ENCODE results near the gene SUCO. TPM values are rescaled to one million over a fixed set of nuclear protein-coding genes. Genes with fewer than 3 reads are reported as not detected.

SUCO gene
- total RNA-seq, 1 experiment from 2014 or later: 22.6 TPM

GRCh38 chr1:172585861-172586260 is 52.9 kb downstream of the SUCO start:
- H3K9me3 ChIP-seq (ENCODE audit: control insufficient read depth in 1 of 2, insufficient read depth in 1 of 2, low read depth in 1 of 2, low read length in 2 of 2): no peaks in the 10 kb centered on the region
- TF ChIP-seq JUND (IDR thresholded peaks at IDR 0.05) (no peak), YY1 (IDR thresholded peaks at IDR 0.05; ENCODE audit: extremely low read depth, insufficient replicate concordance, low read depth, low read length) (no peak), POLR2A (IDR thresholded peaks at IDR 0.05; ENCODE audit: borderline replicate concordance, extremely low read depth, insufficient read depth, insufficient read length) (no peak), ZNF274 (IDR thresholded peaks at IDR 0.05; ENCODE audit: low read depth, low read length) (no peak), CTCF (IDR thresholded peaks at IDR 0.05 in 2 of 3, conservative IDR thresholded peaks at IDR 0.05 in 1 of 3; ENCODE audit: borderline replicate concordance in 1 of 3, insufficient read depth in 1 of 3, low read depth in 2 of 3, low read length in 2 of 3) (no peak), CEBPB (IDR thresholded peaks at IDR 0.05; ENCODE audit: low read depth) (no peak), RAD21 (IDR thresholded peaks at IDR 0.05; ENCODE audit: low read depth) (no peak), ZFX (IDR thresholded peaks at IDR 0.05) (no peak), SRF (IDR thresholded peaks at IDR 0.05; ENCODE audit: low read depth) (no peak), REST (IDR thresholded peaks at IDR 0.05; ENCODE audit: low read depth) (no peak), FOSL1 (IDR thresholded peaks at IDR 0.05; ENCODE audit: low read depth) (no peak), EZH2 (IDR thresholded peaks at IDR 0.05) (no peak), ATF3 (IDR thresholded peaks at IDR 0.05) (no peak), EGR1 (IDR thresholded peaks at IDR 0.05; ENCODE audit: low read depth) (no peak), ZBTB33 (IDR thresholded peaks at IDR 0.05; ENCODE audit: extremely low read depth, insufficient replicate concordance, low read length) (no peak)
- ATAC-seq (no peak), DNase-seq (ENCODE audit: low read depth, low spot score) (no peak)
- ChIA-PET CTCF (interaction anchor here (0.6 kb wide), 1 partner anchor 134 kb away, joined by 3 read pairs; no protein-coding TSS in a partner anchor), RAD21 (ENCODE audit: low non-redundant PET in 1 of 2, low total read pairs in 2 of 2, uncharacterized antibody in 2 of 2, unreplicated experiment in 2 of 2) (no interaction called here), POLR2A (no interaction called here)
- BruUV-seq (replicated peaks): no TSS peak
- peaks cover 5 to 6% of the 10 kb centered on the region in 2 experiments; a peak in 3 of 4 replicates for H3K36me3 ChIP-seq (ENCODE audit: control insufficient read depth in 1 of 2, insufficient read depth in 2 of 2, low read length in 2 of 2)
- H4K20me1 ChIP-seq (ENCODE audit: insufficient read depth): no peaks in the 10 kb centered on the region
- H3K9me2 ChIP-seq (ENCODE audit: insufficient read depth): no peaks in the 10 kb centered on the region
- intact Hi-C loops (cut with micrococcal nuclease): no loop called here
- no peak overlapping the region for H3K9ac ChIP-seq (ENCODE audit: low read length)
- no peak overlapping the region for H3K4me3 ChIP-seq (replicated peaks in 1 of 2; ENCODE audit: low read depth in 1 of 2, low read length in 2 of 2)
- H3K27ac ChIP-seq (ENCODE audit: low read depth, low read length): no peak overlapping the region
- H2AFZ ChIP-seq (ENCODE audit: low read depth, low read length, poor library complexity, severe bottlenecking): no peak overlapping the region
- peaks cover 3 to 32% of the 10 kb centered on the region in 2 experiments; a peak in 2 of 4 replicates for H3K4me1 ChIP-seq (ENCODE audit: control insufficient read depth in 1 of 2, insufficient read depth in 2 of 2, low read length in 2 of 2)
- H3K27me3 ChIP-seq (ENCODE audit: insufficient read depth, low read length): no peaks in the 10 kb centered on the region
- H3K4me2 ChIP-seq (ENCODE audit: low read length): no peak overlapping the region
- no peaks in the 10 kb centered on the region for H3K79me2 ChIP-seq (ENCODE audit: insufficient read depth, low read length)

Data from HCT116 (cell line).